IPS-NIHi7 (cell line): Measurements from ENCODE around the gene PDE9A.
"Not testable (repeated sequence)": the region's sequence is repeated elsewhere in the genome, so short reads cannot be mapped to it uniquely, and the experiment has no call there.

Experiments
- DNase-seq: peaks from one replicate; pipeline ENCODE4 v3.0.0; 2012; ENCODE audit warnings: mixed read lengths; ENCODE audit errors: extremely low spot score

Gene PDE9A

DNA sequence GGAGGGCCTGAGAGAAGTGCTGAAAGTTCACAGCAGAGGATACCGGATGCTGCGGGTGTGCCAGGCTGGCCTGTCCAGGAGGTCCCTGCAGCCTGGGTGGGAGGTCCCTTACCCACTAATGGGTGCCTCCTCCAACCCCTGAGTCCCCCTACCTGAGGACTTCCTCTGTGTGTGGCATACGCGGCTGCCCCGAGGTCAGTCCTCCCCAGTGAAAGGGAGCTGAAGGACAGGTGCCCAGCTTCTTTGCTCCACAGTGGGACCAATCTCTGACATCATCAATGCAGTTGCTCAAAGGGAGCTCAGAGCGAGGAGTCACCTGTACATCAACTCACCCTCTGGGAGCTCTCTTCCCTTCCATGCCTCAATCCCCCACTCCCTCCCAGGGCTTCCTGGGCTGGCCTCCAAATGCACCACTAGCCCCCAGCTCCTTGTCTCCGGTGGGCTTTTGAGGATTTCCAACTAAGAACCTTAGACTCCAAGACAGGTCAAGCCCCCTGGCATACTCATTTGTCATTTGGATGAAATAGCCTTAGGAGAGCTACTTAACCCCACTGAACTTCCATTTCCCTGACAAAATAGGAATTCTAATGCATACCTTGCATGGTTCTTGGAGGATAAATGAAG, 53.9 kb downstream of the PDE9A start:
- no peak for DNase-seq

DNA sequence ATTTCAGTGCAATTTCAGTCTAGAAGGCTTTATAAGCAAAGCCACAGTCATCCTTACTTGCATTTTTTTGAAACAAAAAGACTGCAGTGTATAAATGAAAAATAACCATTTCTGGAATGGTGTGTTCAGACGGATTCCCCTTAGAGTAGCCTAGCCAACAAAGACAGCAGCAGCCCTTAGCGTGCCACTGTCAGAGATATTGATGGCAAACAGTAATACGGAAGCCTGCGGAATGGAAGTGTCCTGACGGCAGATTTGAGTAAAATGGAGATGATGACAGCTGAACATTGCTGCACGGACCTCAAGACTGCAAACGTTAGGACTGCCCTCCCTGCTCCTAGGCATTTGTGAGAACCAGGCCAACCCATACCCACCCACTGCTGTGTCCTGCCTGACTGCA, 54.7 kb downstream of the PDE9A start:
- DNase-seq = no peak

DNA sequence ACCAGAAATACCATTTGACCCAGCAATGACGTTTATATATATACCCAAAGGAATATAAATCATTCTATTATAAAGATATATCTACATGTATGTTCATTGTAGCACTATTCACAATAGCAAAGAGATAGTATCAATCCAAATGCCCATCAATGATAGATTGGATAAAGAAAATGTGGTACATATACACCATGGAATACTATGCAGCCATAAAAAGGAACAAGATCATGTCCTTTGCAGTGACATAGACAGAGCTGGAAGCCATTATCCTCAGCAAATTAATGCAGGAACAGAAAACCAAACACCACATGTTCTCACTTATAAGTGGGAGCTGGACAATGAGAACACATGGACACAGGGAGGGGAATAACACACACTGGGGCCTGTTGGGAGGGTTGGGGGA, 55.5 kb downstream of the PDE9A start:
- not testable (repeated sequence) for DNase-seq

DNA sequence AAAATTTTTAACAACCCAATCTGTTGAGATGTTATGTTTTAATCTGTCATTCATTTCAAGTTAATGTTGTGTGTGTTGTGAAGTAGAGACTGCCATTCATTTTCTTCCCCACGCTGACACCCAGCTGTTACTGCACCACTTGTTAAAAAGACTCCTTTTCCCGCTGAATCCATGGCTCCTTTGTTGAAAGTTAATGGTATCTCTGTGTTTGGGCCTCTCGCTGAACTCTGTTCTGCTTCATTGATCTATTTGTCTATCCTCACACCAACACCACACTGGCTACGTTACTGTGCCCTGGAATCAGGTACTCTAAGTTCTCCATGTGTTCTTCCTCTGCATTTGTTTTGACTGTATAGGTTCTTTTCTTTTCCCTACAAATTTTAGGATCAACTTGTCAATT, 58.2 kb downstream of the PDE9A start:
- no peak for DNase-seq

DNA sequence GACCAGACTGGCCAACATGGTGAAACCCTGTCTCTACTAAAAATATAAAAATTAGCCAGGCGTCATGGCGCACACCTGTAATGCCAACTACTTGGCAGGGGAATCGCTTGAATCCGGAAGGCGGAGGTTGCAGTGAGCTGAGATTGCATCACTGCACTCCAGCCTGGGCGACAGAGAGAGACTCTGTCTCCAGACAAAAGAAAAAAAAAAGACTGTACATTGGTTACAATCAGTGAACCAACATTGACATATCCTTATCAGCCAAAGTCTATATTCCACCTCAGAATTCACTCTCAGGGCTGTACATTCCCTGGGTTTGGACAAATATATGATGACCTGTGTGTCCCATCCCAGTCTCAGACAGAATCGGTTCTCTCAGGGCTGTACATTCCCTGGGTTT, 62.0 kb downstream of the PDE9A start:
- not testable (repeated sequence) for DNase-seq

DNA sequence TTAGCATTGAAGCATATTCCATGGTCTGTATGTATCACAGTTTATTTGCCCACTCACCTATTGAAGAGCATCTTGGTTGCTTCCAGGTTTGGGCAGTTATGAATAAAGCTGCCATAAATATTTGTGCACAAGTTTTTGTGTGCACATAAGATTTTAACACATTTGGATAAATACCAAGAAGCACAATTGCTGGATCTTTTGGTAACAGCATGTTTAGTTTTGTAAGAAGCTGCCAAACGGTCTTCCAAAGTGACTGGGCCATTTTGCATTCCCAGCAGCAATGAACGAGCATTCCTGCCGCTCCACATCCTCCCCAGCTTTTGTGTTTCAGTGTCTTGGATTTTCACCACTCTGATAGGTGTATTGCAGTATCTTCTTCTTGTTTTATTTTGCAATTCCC, 62.7 kb downstream of the PDE9A start:
- no peak for DNase-seq

DNA sequence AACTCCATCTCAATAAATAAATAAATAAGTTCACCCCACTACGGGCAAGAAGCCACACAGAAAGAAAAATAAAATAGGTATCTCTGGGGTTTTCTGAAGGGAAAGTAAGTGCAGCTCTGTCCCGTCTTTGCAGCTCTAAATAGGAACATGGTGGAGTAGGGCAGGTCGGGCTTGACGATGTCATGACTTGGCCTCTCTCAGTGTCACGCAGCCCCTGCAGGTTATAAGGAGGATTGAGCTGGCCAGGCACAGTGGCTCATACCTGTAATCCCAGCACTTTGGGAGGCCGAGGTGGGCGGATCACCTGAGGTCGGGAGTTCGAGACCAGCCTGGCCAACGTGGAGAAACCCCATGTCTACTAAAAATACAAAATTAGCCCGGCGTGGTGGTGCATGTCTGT, 67.1 kb downstream of the PDE9A start:
- DNase-seq = not testable (repeated sequence)

DNA sequence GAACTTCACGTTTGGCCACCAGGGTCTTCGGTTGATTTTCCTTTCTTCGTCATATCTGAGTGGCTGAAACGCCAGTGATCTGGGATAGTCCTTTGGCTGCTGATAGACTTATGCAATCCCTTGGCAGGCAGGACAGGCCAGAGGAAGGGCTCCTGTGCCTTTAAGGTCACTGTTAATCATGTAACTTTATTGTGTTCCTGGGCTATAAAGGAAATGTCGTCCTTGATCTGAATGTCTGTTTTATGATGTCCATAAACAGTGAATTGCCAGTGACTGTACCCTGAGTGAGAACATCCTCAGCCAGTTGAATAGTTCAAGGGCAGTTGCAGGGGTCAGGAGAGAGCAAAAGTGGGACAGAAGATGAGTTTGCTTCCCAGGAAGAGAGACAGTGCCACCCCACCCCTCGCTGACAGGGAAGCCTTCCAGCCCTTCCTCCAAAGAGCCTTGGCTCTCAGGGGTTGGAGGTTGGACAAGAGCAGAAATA, 68.0 kb downstream of the PDE9A start:
- no peak for DNase-seq

DNA sequence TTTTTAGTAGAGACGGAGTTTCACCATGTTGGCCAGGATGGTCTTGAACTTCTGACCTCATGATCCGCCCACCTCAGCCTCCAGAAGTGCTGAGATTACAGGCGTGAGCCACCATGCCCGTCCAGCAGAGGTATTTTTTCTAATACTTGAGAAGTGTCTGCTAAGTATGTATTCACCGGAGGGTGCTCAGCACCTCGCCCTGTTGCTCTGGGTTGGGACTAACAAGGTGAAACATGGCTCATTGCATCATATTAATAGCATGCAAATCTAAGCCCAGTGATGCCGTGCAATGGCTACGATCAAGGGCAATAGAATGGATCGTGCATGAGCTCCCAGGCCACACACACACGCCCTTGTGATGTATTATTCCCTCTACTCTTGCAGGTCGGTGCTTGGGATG, 68.7 kb downstream of the PDE9A start:
- no peak for DNase-seq

DNA sequence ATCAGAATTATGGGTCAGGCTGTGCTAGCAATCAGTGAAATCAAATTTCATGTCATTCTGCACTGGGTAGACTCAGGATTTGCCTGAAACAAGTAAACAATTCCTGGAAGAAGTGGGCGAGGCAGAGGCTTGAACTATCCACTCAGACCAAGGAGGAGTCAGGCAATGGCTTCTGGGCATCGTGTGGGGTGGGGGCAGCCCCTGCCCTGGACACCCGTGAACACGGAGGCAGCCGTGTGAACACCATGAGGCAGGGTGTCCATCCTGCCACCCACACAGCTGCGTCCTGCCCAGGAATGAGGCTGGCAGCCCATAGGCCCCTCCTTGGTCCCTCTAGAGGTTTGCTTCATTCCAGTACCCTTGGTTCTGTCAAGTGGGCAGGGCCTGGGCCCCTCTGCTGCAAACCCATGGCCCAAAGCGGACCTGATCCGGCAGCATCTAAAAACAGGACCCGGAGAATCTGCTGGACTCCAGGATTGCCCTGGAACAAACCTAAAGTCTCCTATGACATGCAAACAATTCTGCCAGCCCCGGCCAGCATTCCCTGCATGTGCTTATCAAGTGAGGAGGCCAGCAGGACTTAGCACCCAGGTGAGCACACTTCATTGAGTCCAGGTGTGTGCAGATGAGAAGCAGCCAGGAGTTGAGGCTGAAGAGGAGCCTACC, 69.5 kb downstream of the PDE9A start:
- DNase-seq = no peak

DNA sequence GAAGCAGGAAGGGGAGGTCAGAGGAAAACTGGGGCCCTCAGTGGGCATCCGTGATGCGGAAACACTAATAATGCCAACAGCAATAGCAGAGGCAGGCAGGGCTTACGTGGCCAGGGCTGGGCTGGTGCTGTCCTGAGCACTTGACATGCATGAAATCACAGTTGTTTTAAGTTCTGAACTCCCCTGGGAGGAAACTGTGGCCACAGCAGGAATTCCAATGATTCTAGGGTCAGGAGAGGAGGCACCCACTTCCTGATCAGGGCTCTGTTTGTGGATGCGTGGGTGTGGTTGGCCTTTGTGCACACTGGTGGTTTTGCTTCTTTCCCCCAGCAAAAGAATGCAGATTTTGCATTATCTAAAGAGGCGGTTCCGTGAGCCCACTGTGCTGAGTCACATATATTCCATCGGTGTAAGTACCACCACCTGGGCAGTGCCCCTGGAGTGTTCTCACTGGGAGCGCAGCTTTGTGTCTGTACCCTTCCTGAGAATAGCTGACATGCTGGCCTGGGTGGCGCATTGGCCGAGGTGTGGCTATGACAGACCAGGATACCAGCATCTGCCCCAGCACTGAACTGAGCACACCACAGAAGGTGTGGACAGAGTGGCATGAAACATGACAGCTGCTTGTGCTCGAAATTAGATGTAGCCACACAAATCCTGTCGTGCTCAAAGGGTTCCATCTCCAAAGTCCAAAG, 71.0 kb downstream of the PDE9A start:
- no peak for DNase-seq

DNA sequence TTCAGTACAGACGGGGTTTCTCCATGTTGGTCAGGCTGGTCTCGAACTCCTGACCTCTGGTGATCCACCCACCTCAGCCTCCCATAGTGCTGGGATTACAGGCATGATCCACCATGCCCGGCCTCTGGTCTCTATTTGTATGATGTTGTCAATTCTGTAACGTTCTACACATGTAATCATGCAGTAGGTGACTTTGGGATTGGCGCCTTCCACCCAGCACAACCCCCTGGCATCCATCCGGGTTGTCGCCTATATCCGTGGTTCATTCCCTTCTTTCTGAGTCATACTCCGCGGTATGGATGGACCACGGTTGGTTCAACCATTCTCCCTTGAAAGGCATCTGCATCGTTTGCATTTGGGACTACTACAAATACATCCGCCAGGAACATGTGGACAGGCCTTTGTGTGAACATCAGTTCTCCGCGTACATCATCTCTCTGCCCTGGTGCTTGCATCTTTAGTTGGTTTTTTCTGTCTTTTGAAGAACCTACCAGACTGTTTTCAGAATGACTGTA, 72.1 kb downstream of the PDE9A start:
- no peak for DNase-seq

DNA sequence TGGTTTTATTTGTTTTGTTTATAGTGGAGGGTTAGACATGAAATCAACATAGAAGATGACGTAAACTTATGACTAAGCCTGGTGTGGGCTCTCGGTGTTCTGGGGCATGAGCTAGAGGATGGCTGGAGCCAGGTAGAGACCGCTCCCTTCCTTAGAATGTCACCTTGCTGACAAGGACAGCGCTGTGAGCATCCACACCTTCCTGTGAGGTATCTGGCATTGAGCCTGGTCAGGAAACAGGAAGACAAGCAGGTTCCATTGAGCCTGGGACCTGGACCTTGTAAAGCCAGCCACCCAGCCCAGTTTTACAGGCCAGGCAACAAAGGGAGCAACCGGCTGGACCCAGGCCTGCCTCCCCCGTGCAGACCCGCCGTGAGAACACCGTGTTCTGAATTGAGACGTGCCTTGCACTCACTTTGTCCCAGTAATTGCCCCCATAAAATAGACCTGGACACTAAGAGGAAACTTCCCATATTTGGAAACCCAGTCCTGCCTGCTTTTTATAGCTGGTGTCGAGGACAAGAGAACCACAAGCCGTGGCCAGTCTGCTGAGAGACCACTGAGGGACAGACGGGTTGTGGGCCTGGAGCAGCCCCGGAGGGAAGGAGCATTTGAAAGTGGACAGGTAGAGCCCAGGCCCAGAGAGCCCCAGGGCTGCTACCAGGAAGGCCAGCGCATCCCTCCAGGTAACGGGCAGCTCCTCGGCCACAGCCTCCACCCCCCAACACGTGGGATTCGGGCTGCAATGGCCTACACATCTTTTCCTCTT, 78.0 kb downstream of the PDE9A start:
- DNase-seq = no peak

DNA sequence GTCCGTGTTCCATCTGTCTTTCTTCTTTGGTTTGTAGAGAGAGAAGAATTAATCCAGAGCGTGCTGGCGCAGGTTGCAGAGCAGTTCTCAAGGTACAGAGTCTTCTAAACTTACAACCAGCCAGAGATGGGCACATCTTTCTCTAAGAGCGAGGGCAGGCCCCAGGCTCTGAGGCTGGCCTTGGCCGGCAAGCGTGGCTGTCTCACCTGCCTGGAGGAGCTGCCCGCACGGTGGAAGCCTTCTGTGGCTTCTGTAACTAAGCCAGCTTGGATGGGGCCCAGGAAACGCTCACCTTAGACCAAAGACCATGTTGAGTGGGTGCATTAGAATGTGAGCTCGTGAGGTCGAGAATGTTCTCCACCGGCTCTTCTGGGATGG, 78.6 kb downstream of the PDE9A start:
- DNase-seq = no peak

DNA sequence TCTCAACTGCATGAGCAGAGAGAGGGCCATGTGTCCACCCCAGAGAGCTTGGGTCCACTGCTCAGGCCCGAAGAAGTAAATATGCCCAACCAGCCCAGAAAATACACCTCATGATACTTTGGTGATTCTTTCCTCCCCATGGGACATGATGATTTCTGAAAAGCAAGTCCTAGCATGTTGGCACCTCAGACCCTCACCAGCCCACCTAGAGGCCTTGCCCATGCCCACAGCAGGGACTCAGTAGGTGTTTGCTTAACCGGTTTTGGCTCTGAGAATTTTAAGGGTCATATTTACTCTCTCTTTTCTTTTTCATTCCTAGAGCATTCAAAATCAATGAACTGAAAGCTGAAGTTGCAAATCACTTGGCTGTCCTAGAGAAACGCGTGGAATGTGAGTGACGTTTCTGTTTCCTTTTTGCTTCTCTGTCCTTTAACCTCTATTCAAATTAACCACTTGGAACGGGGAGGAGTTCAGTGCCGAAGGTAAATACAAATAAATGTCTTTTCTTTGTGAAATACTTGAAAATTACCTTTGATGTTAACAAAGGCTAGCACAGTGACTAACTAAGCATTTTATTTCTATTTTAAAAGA, 79.7 kb downstream of the PDE9A start:
- no peak for DNase-seq

DNA sequence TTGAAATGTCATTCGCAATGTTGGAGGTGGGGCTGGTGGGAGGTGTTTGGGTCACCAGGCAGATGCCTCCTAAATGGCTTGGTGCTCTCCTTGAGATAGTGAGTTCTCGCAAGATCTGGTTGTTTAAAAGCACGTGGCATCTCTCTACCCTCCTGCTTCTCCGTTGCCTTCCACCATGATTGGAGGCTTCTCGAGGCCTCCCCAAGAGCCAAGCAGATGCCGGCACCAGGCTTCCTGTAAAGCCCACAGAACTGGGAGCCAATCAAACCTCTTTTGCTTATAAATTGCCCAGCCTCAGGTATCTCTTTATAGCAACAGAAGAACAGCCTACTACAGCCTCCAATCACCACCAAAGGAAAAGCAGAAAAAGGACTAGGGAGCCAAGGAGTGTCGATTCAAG, 80.5 kb downstream of the PDE9A start:
- no peak for DNase-seq

DNA sequence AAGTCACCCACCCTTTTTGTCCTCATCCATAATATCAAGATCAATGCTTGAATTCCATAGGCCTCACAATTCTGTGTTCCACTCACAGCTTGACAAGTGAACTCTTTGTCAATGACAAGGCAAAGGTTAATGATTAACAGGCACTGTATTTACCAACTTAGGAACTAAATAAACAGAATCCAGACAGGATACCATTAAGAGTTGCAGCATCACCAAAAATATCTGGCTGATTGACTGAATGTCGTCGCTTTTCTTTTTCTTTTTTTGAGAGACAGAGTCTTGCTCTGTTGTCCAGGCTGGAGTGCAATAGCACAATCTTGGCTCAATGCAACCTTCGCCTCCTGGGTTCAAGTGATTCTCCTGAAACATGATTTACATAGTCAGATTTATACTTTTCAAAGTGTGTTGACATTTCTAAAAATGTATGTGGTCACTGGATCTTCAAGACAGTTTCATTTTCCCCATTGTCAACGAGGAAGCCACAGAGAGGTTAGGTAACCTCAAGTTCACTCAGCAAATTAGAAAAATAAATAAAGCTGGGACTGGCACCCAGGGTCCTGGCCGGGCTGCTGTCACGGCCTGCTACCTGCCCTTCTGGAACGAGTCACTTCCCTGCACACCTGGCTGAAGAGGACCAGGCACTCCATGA, 81.0 kb downstream of the PDE9A start:
- DNase-seq = no peak

DNA sequence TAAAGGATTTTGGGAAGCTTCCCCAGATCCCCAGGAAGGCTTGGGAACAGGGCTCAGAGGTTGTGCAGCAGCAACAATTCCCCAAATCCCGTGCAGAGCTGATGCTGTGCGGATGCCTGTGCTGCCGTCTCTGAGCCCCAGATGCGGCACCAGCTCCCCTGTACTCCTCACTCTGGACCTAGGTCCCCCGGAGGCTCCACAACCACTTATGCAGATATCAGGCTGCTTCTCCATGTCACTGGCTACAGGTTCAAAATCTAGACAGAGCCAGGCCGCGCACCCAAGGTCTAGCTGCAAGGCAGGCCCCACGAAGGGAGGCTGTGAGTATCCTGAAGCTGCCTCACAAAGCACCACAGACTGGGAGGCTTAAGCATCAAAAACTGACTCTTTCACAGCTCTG, 81.6 kb downstream of the PDE9A start:
- no peak for DNase-seq

DNA sequence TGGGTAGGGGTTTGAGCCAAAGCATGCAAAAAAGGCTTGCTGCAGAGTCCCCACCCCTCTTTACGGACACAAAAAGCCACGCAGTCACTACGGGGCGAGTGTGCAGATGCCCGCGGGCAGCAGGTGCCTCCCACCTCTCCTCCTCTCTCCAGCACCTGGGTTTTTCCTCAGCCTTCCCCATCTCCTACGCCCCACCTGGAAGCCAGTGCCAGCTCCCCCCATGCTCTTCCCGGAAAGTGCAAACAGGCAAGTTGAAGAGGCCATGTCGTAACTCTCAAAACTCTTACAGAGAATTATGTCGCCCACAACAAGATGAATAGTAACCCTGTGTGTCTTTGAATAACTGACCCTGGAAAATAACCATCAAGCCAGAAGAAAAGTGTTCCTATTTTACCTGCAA, 82.5 kb downstream of the PDE9A start:
- no peak for DNase-seq

DNA sequence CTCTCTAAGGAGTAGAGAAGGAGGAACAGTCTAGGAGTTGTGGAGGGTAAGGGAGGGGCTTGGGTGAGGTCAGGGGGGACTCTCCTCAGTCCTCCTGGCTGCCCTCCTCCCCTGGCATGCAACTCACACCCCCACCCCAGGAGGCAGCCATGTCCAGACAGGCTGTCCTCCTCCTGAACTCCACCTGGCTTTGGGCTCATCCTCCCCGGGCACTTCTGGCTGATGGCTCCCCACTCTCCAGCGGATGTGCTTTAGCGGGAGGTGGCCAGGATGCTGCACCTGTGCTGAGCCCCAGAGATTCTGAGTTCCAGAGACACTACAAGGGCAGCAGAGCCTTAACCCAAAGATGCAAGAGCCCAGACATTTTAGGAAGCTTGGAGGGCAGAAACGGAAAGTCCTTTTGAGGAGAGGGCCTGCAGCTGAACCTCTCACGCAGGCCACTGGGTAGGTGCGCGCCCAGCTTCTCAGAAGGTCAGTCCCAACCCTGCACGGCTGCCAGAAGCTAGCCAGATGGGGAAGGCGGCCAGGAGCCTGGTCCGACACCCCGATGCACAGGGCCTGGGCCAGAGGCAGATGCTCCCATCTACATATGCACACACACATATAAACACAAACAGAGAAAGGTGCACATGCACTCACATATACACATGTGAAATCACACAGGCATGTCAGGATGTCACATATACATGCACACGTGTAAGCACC, 83.4 kb downstream of the PDE9A start:
- DNase-seq = no peak
